ENCODE measurements around the gene CPM. TPM values are rescaled to one million over a fixed set of nuclear protein-coding genes. Genes with fewer than 3 reads are reported as not detected.
"Not testable (repeated sequence)": the region's sequence is repeated elsewhere in the genome, so short reads cannot be mapped to it uniquely, and the experiment has no call there.

Gene CPM
- total and polyA plus RNA-seq, 9 donors: 21.3 to 64.6 (median 37.9) TPM

DNA sequence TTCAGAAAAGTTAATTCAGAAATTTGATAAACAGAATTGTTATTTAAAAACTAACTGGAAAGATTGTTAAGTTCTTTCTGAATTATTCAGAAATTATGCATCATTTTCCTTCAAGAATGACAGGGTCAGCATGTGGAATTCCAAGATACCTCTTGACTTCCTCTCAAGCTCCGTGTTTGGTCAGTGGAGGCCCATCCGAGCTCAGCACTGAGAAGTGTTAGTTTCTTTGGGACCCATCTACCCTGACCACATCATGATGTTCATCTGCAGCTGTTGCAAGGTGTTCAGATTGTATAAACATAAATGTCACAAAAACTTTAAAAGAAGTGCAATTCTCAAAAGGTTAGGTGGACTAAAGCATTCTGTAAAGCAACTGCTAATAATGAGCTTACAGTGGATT, 91.3 kb downstream of the CPM start:
- no peaks in the 10 kb centered on the region for H3K36me3 ChIP-seq

DNA sequence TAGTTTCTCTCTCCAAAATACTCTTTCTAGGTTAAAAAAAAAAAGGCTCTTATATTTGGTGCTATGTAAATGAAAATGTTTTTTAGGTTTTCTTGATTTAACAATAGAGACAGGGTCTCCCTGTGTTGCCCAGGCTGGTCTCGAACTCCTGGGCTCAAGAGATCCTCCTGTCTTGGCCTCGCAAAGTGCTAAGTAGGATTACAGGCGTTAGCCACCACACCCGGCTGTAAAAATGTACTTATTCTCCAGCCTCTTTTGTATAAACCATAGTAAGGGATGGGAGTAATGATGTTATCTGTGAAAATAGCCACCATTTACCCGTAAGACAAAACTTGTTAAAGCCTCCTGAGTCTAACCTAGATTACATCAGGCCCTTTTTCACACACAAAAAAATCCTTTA, 91.8 kb downstream of the CPM start:
- 96 to 97% (median 97%) methylated on average over 5 of the region's 5 CpGs for WGBS, 3 donors
- H3K9me3 ChIP-seq; intact Hi-C loops (cut with DNase I); H3K4me1 ChIP-seq (ENCODE audit: insufficient read depth); H3K27me3 ChIP-seq; H3K27ac ChIP-seq; H3K4me3 ChIP-seq; H3K36me3 ChIP-seq; DNase-seq: not testable (repeated sequence)

More for the DNA sequence above, 91.3 kb downstream of the CPM start:
- DNase-seq: no peak
- Histone ChIP-seq H3K27ac (no peak overlapping the region), H3K27me3 (no peaks in the 10 kb centered on the region), H3K4me1 (ENCODE audit: insufficient read depth) (no peaks in the 10 kb centered on the region), H3K4me3 (no peak overlapping the region), H3K9me3 (no peaks in the 10 kb centered on the region)
- TF ChIP-seq EP300 (IDR thresholded peaks at IDR 0.05) (no peak), POLR2A (IDR thresholded peaks at IDR 0.05) (no peak)
- TF ChIP-seq, protein P1, sequence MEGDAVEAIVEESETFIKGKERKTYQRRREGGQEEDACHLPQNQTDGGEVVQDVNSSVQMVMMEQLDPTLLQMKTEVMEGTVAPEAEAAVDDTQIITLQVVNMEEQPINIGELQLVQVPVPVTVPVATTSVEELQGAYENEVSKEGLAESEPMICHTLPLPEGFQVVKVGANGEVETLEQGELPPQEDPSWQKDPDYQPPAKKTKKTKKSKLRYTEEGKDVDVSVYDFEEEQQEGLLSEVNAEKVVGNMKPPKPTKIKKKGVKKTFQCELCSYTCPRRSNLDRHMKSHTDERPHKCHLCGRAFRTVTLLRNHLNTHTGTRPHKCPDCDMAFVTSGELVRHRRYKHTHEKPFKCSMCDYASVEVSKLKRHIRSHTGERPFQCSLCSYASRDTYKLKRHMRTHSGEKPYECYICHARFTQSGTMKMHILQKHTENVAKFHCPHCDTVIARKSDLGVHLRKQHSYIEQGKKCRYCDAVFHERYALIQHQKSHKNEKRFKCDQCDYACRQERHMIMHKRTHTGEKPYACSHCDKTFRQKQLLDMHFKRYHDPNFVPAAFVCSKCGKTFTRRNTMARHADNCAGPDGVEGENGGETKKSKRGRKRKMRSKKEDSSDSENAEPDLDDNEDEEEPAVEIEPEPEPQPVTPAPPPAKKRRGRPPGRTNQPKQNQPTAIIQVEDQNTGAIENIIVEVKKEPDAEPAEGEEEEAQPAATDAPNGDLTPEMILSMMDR (IDR thresholded peaks at IDR 0.05): no peak
- intact Hi-C loops (cut with DNase I): no loop called here
- 90 to 95% (median 95%) methylated on average over 2 of the region's 2 CpGs for WGBS, 3 donors

DNA sequence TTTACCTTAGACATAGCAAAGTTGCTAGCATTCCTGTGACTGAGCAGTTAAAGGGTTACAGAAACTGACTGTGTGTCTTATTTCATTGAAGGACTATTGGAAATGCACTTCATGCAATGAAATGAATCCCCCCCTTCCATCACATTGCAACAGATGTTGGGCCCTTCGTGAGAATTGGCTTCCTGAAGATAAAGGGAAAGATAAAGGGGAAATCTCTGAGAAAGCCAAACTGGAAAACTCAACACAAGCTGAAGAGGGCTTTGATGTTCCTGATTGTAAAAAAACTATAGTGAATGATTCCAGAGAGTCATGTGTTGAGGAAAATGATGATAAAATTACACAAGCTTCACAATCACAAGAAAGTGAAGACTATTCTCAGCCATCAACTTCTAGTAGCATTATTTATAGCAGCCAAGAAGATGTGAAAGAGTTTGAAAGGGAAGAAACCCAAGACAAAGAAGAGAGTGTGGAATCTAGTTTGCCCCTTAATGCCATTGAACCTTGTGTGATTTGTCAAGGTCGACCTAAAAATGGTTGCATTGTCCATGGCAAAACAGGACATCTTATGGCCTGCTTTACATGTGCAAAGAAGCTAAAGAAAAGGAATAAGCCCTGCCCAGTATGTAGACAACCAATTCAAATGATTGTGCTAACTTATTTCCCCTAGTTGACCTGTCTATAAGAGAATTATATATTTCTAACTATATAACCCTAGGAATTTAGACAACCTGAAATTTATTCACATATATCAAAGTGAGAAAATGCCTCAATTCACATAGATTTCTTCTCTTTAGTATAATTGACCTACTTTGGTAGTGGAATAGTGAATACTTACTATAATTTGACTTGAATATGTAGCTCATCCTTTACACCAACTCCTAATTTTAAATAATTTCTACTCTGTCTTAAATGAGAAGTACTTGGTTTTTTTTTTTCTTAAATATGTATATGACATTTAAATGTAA, 93.5 kb downstream of the CPM start:
- Histone ChIP-seq H3K36me3 (no peaks in the 10 kb centered on the region), H3K27ac (no peak overlapping the region), H3K4me3 (no peak overlapping the region), H3K9me3 (no peaks in the 10 kb centered on the region), H3K27me3 (no peaks in the 10 kb centered on the region), H3K4me1 (ENCODE audit: insufficient read depth) (no peaks in the 10 kb centered on the region)
- intact Hi-C loops (cut with DNase I): loop anchor here in 1 of 4 donors (10.0 kb wide), 1 partner anchor 415 kb away; no protein-coding TSS in a partner anchor
- 53 to 67% (median 56%) methylated on average over 2 of the region's 2 CpGs for WGBS, 3 donors
- TF ChIP-seq, protein P1 (IDR thresholded peaks at IDR 0.05): no peak
- TF ChIP-seq EP300 (IDR thresholded peaks at IDR 0.05) (no peak), POLR2A (IDR thresholded peaks at IDR 0.05) (no peak)
- DNase-seq: no peak

DNA sequence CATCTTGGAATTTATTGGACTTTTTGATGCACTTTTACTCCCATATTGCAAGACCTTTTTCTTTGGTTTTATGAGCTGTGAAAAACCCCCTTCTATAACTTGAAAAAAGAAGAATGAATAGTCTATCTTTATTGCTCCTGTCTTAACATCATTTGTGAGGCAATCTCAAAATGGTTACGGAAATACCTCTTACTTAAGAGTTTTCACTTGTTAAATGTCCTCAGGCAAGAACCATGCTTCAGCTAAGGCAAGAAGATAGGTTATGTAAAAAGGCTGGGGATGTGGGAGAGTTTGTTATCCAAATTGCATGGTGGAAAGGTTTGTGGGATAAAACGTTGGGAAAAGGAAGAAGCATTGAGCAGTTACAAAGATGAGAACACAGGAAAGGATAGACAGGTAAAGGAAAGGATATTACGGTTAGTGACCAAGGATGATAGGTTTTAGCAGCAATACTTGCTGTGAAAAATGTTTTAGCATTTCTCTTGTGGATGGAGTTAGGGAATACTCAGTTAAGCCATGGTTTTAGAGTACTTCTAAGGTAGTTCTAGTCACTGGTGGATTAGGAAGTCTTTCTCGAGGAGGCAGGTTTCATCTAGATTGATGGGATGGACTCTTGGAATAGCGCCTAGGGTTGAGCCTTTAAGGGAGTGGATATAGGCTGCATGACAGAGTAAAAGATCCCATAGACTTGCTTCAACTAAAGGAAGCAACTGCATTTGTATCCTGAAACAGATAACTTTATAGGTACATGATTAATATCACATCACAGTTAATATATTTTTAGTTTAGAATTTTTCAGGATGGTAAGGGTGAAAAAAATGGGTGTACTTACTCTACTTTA, 94.7 kb downstream of the CPM start:
- Histone ChIP-seq H3K27ac (no peak overlapping the region), H3K27me3 (no peaks in the 10 kb centered on the region), H3K4me3 (no peak overlapping the region), H3K4me1 (ENCODE audit: insufficient read depth) (no peaks in the 10 kb centered on the region), H3K9me3 (no peaks in the 10 kb centered on the region), H3K36me3 (no peaks in the 10 kb centered on the region)
- 81 to 85% (median 85%) methylated on average over 5 of the region's 5 CpGs for WGBS, 3 donors
- intact Hi-C loops (cut with DNase I): loop anchor here in 1 of 4 donors (10.0 kb wide), 1 partner anchor 417 kb away; no protein-coding TSS in a partner anchor
- TF ChIP-seq, protein P1 (IDR thresholded peaks at IDR 0.05): no peak
- TF ChIP-seq POLR2A (IDR thresholded peaks at IDR 0.05): no peak
- TF ChIP-seq EP300 (IDR thresholded peaks at IDR 0.05): no peak
- DNase-seq: no peak
